ENCODE data around the gene THSD4.
A peak's percentile ranks its signal among the peaks of the same experiment; 100 is the strongest.

The THSD4 gene

GRCh38 chr15:71114887-71115566 lies at the start of gene THSD4:
Gene THSD4, plus strand, starts transcription at chr15:71115471.
- peak; percentile 34 to 39 for DNase-seq

GRCh38 chr15:71066983-71067382 lies 48.3 kb upstream of the THSD4 start:
- no peak for DNase-seq

DNA sequence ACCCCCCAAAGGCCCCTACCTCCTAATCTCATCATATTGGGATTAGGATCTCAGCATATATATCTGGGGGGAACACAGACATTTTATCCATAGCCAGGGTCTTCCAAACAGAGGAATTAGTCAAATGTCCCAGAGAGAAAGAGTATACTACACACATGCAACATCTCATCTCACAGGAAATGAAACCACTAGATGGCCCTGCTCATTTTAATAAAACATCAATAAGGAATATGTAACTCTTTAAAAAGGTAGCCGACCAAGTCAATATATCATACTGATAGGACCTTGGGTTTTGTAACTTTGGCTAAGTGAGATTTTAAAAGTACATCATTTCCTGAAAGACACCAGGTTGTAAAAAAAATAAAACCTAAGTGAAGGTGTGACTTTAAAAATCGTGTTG lies 45.6 kb upstream of the THSD4 start:
- no peak for DNase-seq

DNA sequence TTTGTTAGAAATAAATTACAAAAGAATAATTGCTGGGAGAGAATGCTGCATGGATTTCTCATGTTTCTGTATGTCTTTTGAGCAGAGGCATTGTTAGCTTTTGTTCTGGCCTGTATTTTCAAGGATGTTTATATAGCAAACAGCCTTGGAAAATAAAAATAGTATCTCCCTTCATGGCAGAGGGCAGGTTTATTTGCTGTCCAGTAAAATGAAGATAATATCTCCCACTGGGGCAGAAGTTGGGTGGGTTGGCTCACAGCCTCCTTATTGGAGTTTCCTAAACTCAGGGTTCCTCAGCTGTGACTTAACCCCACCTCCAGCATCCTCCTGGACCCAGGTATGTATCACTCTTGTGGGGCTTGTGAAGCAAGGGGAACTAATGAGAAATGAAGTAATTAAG lies 43.7 kb upstream of the THSD4 start:
- DNase-seq, result no peak

DNA sequence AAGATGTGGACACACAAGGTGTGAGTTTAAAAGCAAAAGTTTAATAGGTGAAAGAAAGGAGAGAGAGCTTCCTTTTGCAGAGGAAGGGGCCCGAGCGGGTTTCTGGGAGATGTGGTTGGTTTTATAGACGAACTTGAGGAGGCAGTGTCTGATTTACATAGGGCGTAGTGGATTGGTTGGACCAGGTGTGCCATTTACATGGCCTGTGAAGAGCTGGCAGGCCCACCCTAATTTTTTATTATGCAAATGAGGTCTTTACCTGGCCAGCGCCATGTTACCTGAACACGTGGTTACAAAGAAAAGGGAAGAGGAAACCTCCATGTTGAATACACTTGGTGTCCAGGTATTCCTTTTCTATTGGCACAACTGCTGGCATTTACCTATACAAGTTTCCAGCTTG lies 42.8 kb upstream of the THSD4 start:
- no peak for DNase-seq

GRCh38 chr15:71078506-71079207 lies 36.6 kb upstream of the THSD4 start:
- DNase-seq, result no peak

DNA sequence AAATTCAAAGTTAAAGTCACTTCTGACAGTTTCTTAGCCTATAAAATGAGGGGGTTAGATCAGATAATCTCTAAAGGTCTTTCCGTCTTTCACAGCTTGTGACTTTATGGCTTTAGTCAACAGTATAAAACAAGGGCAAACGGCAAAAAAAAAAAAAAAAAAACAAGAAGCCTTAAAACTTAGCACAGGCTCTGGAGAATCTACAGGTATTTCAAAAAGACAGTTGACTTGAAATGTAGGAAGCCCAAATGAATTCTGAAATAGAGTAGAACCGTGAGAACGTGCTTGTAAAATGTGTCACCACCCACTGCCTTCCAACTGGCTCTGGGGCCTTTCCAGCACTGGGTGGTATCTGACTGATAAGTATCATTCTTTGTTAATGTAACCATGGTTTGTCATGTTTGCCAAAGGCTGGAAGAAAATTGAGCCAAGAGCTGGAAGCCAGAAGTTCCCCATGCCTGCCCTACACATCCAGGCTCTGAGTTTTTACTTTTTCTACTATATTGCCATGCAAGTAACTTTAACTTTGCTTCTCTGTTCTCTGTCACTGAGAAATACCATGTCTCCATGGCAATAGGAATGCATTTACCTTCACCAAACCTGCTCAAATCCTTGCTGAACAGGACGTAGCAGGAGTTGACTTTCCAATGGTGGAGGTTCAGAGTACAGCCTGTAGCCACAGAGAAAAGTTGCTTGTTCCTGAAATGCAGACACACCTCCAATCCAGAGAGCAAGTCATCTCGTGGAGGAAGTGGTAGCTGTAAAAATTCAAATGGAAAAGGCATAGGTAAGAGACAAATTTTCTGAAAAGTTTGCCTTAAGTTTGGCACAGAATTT lies 35.8 kb upstream of the THSD4 start:
- no peak for DNase-seq

DNA sequence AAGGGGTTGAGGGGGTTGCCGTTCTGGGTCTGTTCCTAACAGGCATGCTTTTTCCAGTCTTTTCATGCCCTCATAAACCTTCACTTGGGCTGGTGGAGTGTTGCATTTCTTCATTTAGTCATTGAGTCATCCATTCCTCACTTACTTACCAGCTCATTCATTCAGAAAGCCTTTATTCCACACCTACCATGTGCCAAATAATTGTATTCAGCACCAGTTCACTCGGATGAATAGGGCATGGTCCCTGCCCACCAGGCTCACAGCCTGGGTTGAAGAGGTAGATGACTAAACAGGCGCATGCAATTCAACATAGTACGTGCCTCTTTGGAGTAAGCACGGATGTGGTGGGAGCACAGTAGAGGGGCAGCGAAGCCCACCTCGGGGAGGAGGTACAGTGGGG lies 35.1 kb upstream of the THSD4 start:
- no peak for DNase-seq

GRCh38 chr15:71080705-71081104 lies 34.6 kb upstream of the THSD4 start:
- no peak for DNase-seq

- DNase-seq, result no peak
These were observed 32.5 kb upstream of the THSD4 start for GRCh38 chr15:71082803-71083202.

- DNase-seq, result no peak
These were observed 31.9 kb upstream of the THSD4 start for GRCh38 chr15:71083349-71083748.

DNA sequence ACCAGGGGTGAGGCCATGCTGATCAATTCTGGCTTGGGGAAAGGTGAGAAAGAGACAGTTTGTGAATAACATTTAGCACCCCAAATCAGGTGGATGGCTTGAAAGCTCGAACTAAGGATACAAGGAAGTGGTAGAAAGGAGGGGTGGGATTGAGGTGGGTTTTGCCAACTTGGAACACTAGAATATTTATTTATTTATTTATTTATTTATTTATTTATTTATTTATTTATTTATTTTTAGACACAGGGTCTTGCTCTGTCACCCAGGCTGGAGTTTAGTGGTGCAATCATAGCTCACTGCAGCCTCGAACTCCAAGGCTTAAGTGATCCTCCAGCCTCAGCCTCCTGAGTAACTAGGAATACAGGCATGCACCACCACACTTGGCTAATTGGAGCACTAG lies 31.0 kb upstream of the THSD4 start:
- DNase-seq, result no peak

- no peak for DNase-seq
These were observed 29.5 kb upstream of the THSD4 start for GRCh38 chr15:71085809-71086208.

GRCh38 chr15:71088155-71088554 lies 27.1 kb upstream of the THSD4 start:
- DNase-seq, result no peak

- DNase-seq, result no peak
These were observed 26.6 kb upstream of the THSD4 start for GRCh38 chr15:71088683-71089082.

GRCh38 chr15:71089801-71090200 lies 25.5 kb upstream of the THSD4 start:
- DNase-seq, result no peak

DNA sequence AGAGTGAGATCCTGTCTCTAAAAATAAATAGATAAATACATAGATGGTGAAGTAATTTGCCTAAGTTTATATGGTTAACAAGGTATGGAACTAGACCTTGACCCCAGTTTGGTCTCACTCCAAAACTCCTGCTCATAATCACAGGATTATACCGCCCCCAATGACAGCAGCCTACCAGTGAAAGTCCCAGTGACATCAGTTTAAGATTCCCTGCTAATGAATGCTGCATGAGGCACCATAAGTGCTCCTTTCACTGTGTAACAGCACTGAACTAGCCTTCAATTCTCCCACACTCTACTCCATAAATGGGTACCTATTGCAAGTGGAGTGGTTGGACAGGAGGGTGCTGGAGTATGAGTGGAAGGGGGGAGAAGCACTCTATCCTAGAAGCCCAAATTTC lies 23.7 kb upstream of the THSD4 start:
- no peak for DNase-seq

DNA sequence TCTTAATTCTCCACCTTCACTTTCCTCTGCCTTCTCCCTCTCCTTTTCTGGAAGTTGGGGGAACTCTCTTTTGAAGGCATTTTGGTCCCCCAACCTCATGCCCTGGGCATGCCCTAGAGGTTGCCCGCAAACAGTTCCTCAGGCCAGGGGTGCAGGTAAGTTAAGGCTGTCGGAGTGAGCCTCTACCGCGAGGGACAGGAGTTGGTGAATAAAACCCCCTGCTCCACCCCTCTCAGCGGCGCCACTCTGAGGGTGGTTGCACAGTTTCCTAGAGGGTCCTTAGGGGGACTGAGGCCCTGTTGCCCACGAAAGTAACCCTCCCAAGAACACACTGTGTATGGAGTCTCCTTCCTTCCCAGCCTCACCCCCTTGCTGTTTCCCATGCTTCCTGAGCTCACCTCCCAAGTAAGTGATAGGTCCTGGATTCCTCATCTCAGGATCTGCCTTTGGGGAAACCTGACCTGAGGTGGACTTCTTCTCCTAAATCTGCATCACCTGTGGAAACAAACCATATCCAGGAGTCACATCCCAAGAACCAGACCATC lies 23.1 kb upstream of the THSD4 start:
- DNase-seq, result no peak

DNA sequence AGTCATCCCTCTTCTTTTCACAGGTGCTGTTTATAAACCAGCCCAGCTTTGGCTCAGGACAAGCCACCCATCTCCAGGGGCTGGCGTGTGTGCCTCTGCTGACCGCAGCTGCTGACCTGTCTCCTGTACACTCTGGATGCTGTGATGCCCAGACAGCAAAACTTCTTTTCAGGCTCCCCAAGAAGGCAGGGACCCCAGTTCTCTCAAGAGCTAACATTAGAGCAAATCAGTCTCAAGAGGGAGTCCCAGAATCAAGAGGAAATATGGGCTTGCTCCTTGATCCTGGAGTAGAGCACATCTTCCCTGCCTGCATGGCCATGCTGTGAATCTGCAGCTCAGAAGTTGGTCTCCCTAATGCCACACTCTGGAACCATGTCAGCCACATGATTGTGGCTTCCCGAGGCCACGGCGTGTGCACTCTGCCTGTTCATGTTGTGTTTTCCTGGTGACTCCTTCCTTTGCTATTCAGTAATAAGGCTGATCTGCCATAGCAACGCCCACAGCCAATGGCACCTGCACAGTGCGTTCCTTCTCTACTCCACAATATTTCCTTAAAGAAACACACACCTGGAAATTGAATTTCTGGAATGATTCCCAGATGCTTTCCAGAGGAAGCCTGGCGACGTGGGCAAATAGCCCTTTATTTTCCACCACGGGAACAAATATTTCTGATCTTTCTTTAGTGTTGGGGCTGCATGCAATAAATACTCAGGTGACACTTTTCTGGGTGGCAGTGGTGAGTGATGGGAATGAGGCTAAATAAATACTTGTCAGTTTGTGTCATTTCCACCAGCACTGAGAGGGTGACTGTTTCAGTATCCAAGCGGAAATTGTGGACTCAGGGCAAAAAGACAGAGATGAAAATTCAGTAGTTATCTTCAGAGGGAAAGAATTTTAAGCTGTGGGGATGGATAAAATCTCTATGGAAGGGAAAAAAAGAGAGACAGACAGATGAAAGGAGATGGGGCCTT lies 21.9 kb upstream of the THSD4 start:
- no peak for DNase-seq

GRCh38 chr15:71094137-71094536 lies 21.1 kb upstream of the THSD4 start:
- DNase-seq, result no peak

DNA sequence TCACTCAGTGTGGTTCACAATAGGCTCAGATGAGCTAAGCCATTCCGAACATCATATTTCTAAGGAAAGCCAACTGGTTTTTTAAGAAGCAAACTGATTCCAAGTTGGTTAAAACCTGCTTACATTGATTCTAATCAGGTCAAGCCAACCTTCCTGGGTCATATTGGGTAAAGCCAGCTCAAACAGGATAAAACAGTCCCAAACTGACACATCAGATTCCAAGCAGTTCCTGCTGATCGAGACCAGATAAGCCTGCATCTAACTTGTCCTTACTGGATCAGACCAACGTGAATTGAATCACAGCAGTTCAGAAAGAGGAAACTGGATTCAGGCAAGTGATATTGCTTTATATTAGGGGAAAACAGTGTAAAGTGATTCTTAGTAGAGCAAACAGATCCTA lies 18.6 kb upstream of the THSD4 start:
- DNase-seq, result no peak

GRCh38 chr15:71097890-71098289 lies 17.4 kb upstream of the THSD4 start:
- no peak for DNase-seq
